ENCODE results near the gene XRCC6.
"Not testable (repeated sequence)": the region's sequence is repeated elsewhere in the genome, so short reads cannot be mapped to it uniquely, and the experiment has no call there.

Gene XRCC6

GRCh38 chr22:41621099-41621910, at the start of gene XRCC6:
Gene XRCC6, plus strand, starts transcription at chr22:41621295. Its CDS starts 710 bp downstream, at chr22:41622005.
- H3K9ac ChIP-seq (ENCODE audit: low read length): peak within 1 kb of the TSS; percentile 99
- H3K27ac ChIP-seq (ENCODE audit: low read length): peak within 1 kb of the TSS; percentile 92
- H3K9me3 ChIP-seq (ENCODE audit: control insufficient read depth, low read depth, low read length): no peaks in the 10 kb centered on the region
- H3K27me3 ChIP-seq (ENCODE audit: control insufficient read depth, insufficient read depth, low read length): no peaks in the 10 kb centered on the region
- H3K36me3 ChIP-seq (ENCODE audit: control insufficient read depth, low read depth, low read length): peaks cover 25% of the 10 kb centered on the region
- peak within 1 kb of the TSS; percentile 97 for H3K4me3 ChIP-seq (ENCODE audit: low read length)
- peaks cover 9% of the 10 kb centered on the region for H3K4me1 ChIP-seq (ENCODE audit: control insufficient read depth, low read depth, low read length)

- Histone ChIP-seq H3K9ac (ENCODE audit: low read length) (no peak overlapping the region), H3K4me3 (ENCODE audit: low read length) (no peak overlapping the region), H3K27ac (ENCODE audit: low read length) (no peak overlapping the region)
Observed at GRCh38 chr22:41571786-41572185, 49.3 kb upstream of the XRCC6 start.

DNA sequence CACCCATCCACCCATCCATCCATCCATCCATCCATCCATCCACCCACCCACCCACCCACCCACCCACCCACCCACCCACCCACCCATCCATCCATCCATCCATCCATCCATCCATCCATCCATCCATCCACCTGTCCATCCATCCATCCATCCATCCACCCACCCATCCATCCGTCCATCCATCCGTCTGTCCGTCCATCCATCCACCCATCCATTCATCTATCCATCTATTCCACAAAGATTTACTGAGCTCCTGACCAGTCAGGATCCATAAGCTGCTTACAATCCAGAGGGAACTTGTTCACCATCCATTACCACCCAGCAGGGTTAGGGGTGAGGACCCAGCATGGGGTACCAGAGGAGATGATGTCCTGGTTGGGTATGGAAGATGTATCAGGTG, 48.8 kb upstream of the XRCC6 start:
- H3K9me3 ChIP-seq (ENCODE audit: control insufficient read depth, low read depth, low read length); H3K36me3 ChIP-seq (ENCODE audit: control insufficient read depth, low read depth, low read length); H3K27ac ChIP-seq (ENCODE audit: low read length); H3K4me1 ChIP-seq (ENCODE audit: control insufficient read depth, low read depth, low read length); H3K9ac ChIP-seq (ENCODE audit: low read length); H3K4me3 ChIP-seq (ENCODE audit: low read length); H3K27me3 ChIP-seq (ENCODE audit: control insufficient read depth, insufficient read depth, low read length): not testable (repeated sequence)

More at GRCh38 chr22:41571786-41572185, 49.3 kb upstream of the XRCC6 start:
- Histone ChIP-seq H3K9me3 (ENCODE audit: control insufficient read depth, low read depth, low read length) (no peaks in the 10 kb centered on the region), H3K27me3 (ENCODE audit: control insufficient read depth, insufficient read depth, low read length) (no peaks in the 10 kb centered on the region), H3K4me1 (ENCODE audit: control insufficient read depth, low read depth, low read length) (no peaks in the 10 kb centered on the region), H3K36me3 (ENCODE audit: control insufficient read depth, low read depth, low read length) (no peaks in the 10 kb centered on the region)

GRCh38 chr22:41573677-41574076, 47.4 kb upstream of the XRCC6 start:
- Histone ChIP-seq H3K36me3 (ENCODE audit: control insufficient read depth, low read depth, low read length) (no peaks in the 10 kb centered on the region), H3K4me3 (ENCODE audit: low read length) (no peak overlapping the region), H3K9ac (ENCODE audit: low read length) (no peak overlapping the region), H3K27ac (ENCODE audit: low read length) (no peak overlapping the region), H3K4me1 (ENCODE audit: control insufficient read depth, low read depth, low read length) (no peaks in the 10 kb centered on the region), H3K27me3 (ENCODE audit: control insufficient read depth, insufficient read depth, low read length) (no peaks in the 10 kb centered on the region), H3K9me3 (ENCODE audit: control insufficient read depth, low read depth, low read length) (no peaks in the 10 kb centered on the region)

DNA sequence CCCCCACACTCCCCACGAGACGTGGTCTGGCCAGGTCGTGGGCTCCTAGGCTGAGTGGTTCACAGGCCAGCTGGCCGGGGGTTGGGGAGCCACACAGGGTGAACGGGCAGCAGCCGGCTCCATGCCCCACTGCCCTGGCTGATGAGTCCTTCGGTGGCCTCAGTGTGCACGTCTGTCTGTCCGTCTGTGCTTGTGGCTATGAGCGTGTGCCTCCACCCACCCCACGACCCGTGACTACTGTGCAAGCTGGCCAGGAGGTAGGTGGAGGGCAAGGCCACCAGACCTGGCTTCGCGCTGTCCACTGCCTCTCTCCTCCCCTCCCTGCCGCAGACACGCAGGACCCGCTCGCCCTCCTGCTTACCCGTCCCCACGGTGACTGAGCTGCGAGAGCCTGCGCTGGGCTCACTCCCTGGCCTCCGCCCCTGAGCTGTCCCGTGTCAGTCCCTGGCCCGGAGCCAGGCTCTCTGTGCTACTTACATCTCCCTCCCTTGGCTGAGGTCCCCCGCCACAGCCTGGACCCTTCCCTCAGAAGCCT, 46.2 kb upstream of the XRCC6 start:
- Histone ChIP-seq H3K4me3 (ENCODE audit: low read length) (no peak overlapping the region), H3K27me3 (ENCODE audit: control insufficient read depth, insufficient read depth, low read length) (no peaks in the 10 kb centered on the region), H3K9me3 (ENCODE audit: control insufficient read depth, low read depth, low read length) (no peaks in the 10 kb centered on the region), H3K4me1 (ENCODE audit: control insufficient read depth, low read depth, low read length) (no peaks in the 10 kb centered on the region), H3K9ac (ENCODE audit: low read length) (no peak overlapping the region), H3K36me3 (ENCODE audit: control insufficient read depth, low read depth, low read length) (no peaks in the 10 kb centered on the region), H3K27ac (ENCODE audit: low read length) (no peak overlapping the region)

DNA sequence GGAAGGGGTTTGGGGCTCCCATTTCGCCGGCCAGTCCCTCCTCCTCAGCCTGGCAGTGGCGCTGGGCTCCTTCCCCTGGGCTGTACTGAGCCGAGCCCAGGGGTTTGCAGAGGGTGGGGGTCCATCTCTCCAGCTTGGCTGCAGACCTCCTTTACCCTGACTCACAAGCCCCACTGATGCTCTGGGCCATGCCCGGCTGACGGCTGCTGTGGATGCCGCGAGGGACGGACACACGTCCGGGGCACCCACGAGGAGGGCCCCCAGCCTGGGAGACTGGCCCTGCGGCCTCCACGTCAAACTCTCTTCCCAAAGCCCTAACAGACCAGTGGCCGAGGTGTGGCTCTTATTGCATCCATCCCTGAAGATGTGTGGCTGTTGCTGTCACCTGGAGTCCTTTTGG, 45.6 kb upstream of the XRCC6 start:
- H3K36me3 ChIP-seq (ENCODE audit: control insufficient read depth, low read depth, low read length): no peaks in the 10 kb centered on the region

DNA sequence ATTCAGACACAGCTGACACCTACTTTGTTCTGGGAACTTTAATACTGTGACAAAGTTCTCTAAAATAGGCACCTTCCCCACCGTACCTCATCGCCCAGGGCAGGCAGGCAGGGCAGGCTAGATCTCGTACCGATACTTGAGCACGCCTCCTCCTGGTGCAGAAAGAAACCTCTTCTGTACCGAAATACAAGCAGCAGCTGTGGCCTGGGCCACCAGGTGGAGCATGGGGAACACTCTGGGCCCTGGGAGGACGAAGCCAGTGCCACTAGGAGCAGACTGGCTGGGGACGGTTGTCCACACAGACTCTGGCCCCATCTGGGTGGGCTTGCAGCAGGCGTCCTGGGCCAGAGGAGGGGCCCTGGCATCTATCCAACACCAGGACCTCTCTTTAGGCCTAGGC, 44.2 kb upstream of the XRCC6 start:
- no peaks in the 10 kb centered on the region for H3K36me3 ChIP-seq (ENCODE audit: control insufficient read depth, low read depth, low read length)
- no peaks in the 10 kb centered on the region for H3K4me1 ChIP-seq (ENCODE audit: control insufficient read depth, low read depth, low read length)
- H3K4me3 ChIP-seq (ENCODE audit: low read length): no peak overlapping the region
- H3K9me3 ChIP-seq (ENCODE audit: control insufficient read depth, low read depth, low read length): no peaks in the 10 kb centered on the region
- H3K27ac ChIP-seq (ENCODE audit: low read length): no peak overlapping the region
- H3K9ac ChIP-seq (ENCODE audit: low read length): no peak overlapping the region
- H3K27me3 ChIP-seq (ENCODE audit: control insufficient read depth, insufficient read depth, low read length): no peaks in the 10 kb centered on the region

More for the DNA sequence above, 45.6 kb upstream of the XRCC6 start:
- Histone ChIP-seq H3K9ac (ENCODE audit: low read length) (no peak overlapping the region), H3K9me3 (ENCODE audit: control insufficient read depth, low read depth, low read length) (no peaks in the 10 kb centered on the region), H3K4me3 (ENCODE audit: low read length) (no peak overlapping the region), H3K27me3 (ENCODE audit: control insufficient read depth, insufficient read depth, low read length) (no peaks in the 10 kb centered on the region), H3K27ac (ENCODE audit: low read length) (no peak overlapping the region), H3K4me1 (ENCODE audit: control insufficient read depth, low read depth, low read length) (no peaks in the 10 kb centered on the region)

DNA sequence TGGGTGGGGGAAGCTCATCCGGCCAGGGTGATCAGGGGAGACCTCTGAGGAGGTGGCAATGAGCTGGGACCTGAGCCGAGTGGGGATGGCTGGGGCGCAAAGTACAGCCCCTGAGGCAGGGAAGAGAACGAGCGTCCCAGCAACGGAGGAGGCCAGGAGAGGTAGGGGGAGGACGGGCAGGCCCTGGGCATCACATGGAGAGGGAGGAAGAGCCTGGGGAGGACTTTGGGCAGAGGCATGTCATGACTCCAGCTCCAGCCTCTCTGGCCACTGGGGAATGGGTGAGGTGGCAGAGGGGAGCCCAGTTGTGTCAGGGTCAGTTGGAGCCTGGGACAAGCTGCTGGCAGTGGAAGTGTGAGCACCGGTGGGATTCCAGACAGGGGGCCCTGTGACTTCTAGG, 43.0 kb upstream of the XRCC6 start:
- Histone ChIP-seq H3K4me3 (ENCODE audit: low read length) (no peak overlapping the region), H3K27ac (ENCODE audit: low read length) (no peak overlapping the region), H3K36me3 (ENCODE audit: control insufficient read depth, low read depth, low read length) (no peaks in the 10 kb centered on the region), H3K9ac (ENCODE audit: low read length) (no peak overlapping the region), H3K9me3 (ENCODE audit: control insufficient read depth, low read depth, low read length) (no peaks in the 10 kb centered on the region), H3K4me1 (ENCODE audit: control insufficient read depth, low read depth, low read length) (no peaks in the 10 kb centered on the region), H3K27me3 (ENCODE audit: control insufficient read depth, insufficient read depth, low read length) (no peaks in the 10 kb centered on the region)

- no peak overlapping the region for H3K4me3 ChIP-seq (ENCODE audit: low read length)
Observed at GRCh38 chr22:41578818-41579217, 42.3 kb upstream of the XRCC6 start.

GRCh38 chr22:41579297-41579996, 41.6 kb upstream of the XRCC6 start:
- Histone ChIP-seq H3K4me1 (ENCODE audit: control insufficient read depth, low read depth, low read length) (no peaks in the 10 kb centered on the region), H3K9me3 (ENCODE audit: control insufficient read depth, low read depth, low read length) (no peaks in the 10 kb centered on the region), H3K27me3 (ENCODE audit: control insufficient read depth, insufficient read depth, low read length) (no peaks in the 10 kb centered on the region), H3K27ac (ENCODE audit: low read length) (no peak overlapping the region), H3K36me3 (ENCODE audit: control insufficient read depth, low read depth, low read length) (no peaks in the 10 kb centered on the region), H3K4me3 (ENCODE audit: low read length) (no peak overlapping the region), H3K9ac (ENCODE audit: low read length) (no peak overlapping the region)

More at GRCh38 chr22:41578818-41579217, 42.3 kb upstream of the XRCC6 start:
- Histone ChIP-seq H3K27me3 (ENCODE audit: control insufficient read depth, insufficient read depth, low read length) (no peaks in the 10 kb centered on the region), H3K36me3 (ENCODE audit: control insufficient read depth, low read depth, low read length) (no peaks in the 10 kb centered on the region), H3K9ac (ENCODE audit: low read length) (no peak overlapping the region), H3K27ac (ENCODE audit: low read length) (no peak overlapping the region), H3K4me1 (ENCODE audit: control insufficient read depth, low read depth, low read length) (no peaks in the 10 kb centered on the region), H3K9me3 (ENCODE audit: control insufficient read depth, low read depth, low read length) (no peaks in the 10 kb centered on the region)

DNA sequence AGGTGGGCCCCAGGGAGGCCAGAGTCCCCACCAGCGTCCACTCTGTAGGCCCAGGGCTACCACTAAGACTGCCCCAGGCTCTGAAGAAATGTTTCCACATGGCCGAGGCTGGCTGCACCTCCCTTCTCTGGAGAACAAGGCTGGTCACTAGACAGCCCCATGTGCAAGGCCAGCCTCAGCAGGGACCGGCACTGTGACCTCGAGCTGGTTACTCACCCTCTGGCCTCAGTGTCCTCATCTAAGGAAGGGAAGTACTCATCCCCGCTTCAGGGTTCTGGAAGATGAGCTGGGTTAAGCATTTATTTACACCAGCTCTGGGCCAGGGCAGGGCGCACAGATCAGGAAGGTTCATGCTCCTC, 41.1 kb upstream of the XRCC6 start:
- no peaks in the 10 kb centered on the region for H3K9me3 ChIP-seq (ENCODE audit: control insufficient read depth, low read depth, low read length)

More for the DNA sequence above, 41.1 kb upstream of the XRCC6 start:
- H3K27ac ChIP-seq (ENCODE audit: low read length): no peak overlapping the region
- H3K9ac ChIP-seq (ENCODE audit: low read length): no peak overlapping the region
- no peaks in the 10 kb centered on the region for H3K4me1 ChIP-seq (ENCODE audit: control insufficient read depth, low read depth, low read length)
- H3K27me3 ChIP-seq (ENCODE audit: control insufficient read depth, insufficient read depth, low read length): no peaks in the 10 kb centered on the region
- no peaks in the 10 kb centered on the region for H3K36me3 ChIP-seq (ENCODE audit: control insufficient read depth, low read depth, low read length)
- H3K4me3 ChIP-seq (ENCODE audit: low read length): no peak overlapping the region
